GM21360 (cell line): Measurements from ENCODE around the gene DDX27.
"Not testable (repeated sequence)": the region's sequence is repeated elsewhere in the genome, so short reads cannot be mapped to it uniquely, and the experiment has no call there.

ENCODE experiments used
- ATAC-seq: cut with Tn5 transposase; IDR thresholded peaks from one replicate; pipeline ENCODE4 v1.9.1; 2021; ENCODE audit warnings: mild to moderate bottlenecking, moderate library complexity; ENCODE audit not compliant: unreplicated experiment

The DDX27 gene

GRCh38 chr20:49219091-49219923 is at the start of gene DDX27:
Gene DDX27 (plus strand): TSS chr20:49219416. CDS start chr20:49219449, 33 bp downstream.
- peak; percentile 73 for ATAC-seq

GRCh38 chr20:49169547-49169946 is 49.7 kb upstream of the DDX27 start:
- no peak for ATAC-seq

GRCh38 chr20:49170714-49171113 is 48.5 kb upstream of the DDX27 start:
- ATAC-seq: no peak

- ATAC-seq: no peak
Measured at GRCh38 chr20:49171909-49172308, 47.3 kb upstream of the DDX27 start.

- ATAC-seq: no peak
Measured at GRCh38 chr20:49172413-49172812, 46.8 kb upstream of the DDX27 start.

GRCh38 chr20:49174183-49174582 is 45.0 kb upstream of the DDX27 start:
- no peak for ATAC-seq

- ATAC-seq: no peak
Measured at GRCh38 chr20:49179368-49180277, 39.6 kb upstream of the DDX27 start.

- no peak for ATAC-seq
Measured at GRCh38 chr20:49181265-49181877, 37.8 kb upstream of the DDX27 start.

- no peak for ATAC-seq
Measured at GRCh38 chr20:49183444-49183843, 35.8 kb upstream of the DDX27 start.

- ATAC-seq: not testable (repeated sequence)
Measured at GRCh38 chr20:49184084-49184501, 35.1 kb upstream of the DDX27 start.

GRCh38 chr20:49184691-49185070 is 34.5 kb upstream of the DDX27 start:
- ATAC-seq: no peak

- ATAC-seq: no peak
Measured at GRCh38 chr20:49185071-49185761, 34.0 kb upstream of the DDX27 start.

- no peak for ATAC-seq
Measured at GRCh38 chr20:49186535-49187329, 32.5 kb upstream of the DDX27 start.

GRCh38 chr20:49187330-49187850 is 31.8 kb upstream of the DDX27 start:
- ATAC-seq: no peak

GRCh38 chr20:49187851-49188641 is 31.2 kb upstream of the DDX27 start, which contains the start of gene STAU1:
Gene STAU1 (minus strand): TSS chr20:49188334. CDS start chr20:49166201, 22,133 bp downstream.
- ATAC-seq: peak; percentile 88

- not testable (repeated sequence) for ATAC-seq
Measured at GRCh38 chr20:49192944-49193518, 26.2 kb upstream of the DDX27 start.

GRCh38 chr20:49199729-49200293 is 19.4 kb upstream of the DDX27 start:
- ATAC-seq: no peak

- ATAC-seq: no peak
Measured at GRCh38 chr20:49203011-49203410, 16.2 kb upstream of the DDX27 start.
